K562 (cell line): ENCODE measurements around the gene ANKRD27. TPM values are rescaled to one million over a fixed set of nuclear protein-coding genes. Genes with fewer than 3 reads are reported as not detected.

Experiments
- BRCA1 ChIP-seq, 2 experiments: fragments of 450-650 bp in 1 of 2; sonication (generic) in 1 of 2; formaldehyde crosslinking in 1 of 2; IDR thresholded peaks; 2 replicates each; pipeline versions ENCODE4 v1.5.0 to v1.6.1; 2017 to 2020; ENCODE audit warnings: mild to moderate bottlenecking in 1 of 2, missing genetic modification reagents in 1 of 2
- CEBPB ChIP-seq: fragments of 450-650 bp; IDR thresholded peaks from 2 replicates; pipeline ENCODE4 v1.6.1; 2016; ENCODE audit warnings: missing genetic modification characterization, missing compliant biosample characterization
- CREB1 ChIP-seq, 2 experiments: sonication (generic) in 1 of 2; formaldehyde crosslinking in 1 of 2; IDR thresholded peaks; 2 replicates each; pipeline versions ENCODE4 v1.6.1 to v1.8.0; 2012 to 2022; ENCODE audit warnings: inconsistent platforms in 1 of 2, mild to moderate bottlenecking in 1 of 2, missing genetic modification reagents in 1 of 2, moderate library complexity in 1 of 2
- E2F3 ChIP-seq: fragments of 250-450 bp; sonication (Bioruptor Pico); IDR thresholded peaks from 2 replicates; pipeline ENCODE4 v1.4.0; 2020; ENCODE audit warnings: mild to moderate bottlenecking
- ERF ChIP-seq: fragments of 450-650 bp; formaldehyde crosslinking; IDR thresholded peaks from 2 replicates; pipeline ENCODE4 v1.4.0; 2020; ENCODE audit warnings: mild to moderate bottlenecking, mixed read lengths
- GMEB1 ChIP-seq: fragments of 250-450 bp; sonication (Bioruptor Pico); IDR thresholded peaks from 2 replicates; pipeline ENCODE4 v1.4.0; 2020; ENCODE audit warnings: mild to moderate bottlenecking
- IRF2 ChIP-seq: sonication (generic); formaldehyde crosslinking; IDR thresholded peaks from 2 replicates; pipeline ENCODE4 v1.8.1; 2022; ENCODE audit warnings: mild to moderate bottlenecking, missing genetic modification reagents
- MXI1 ChIP-seq: IDR thresholded peaks from 2 replicates; pipeline ENCODE4 v1.6.1; 2011; ENCODE audit warnings: low read depth, mild to moderate bottlenecking, improper control_type of control experiment, low read length
- MYC ChIP-seq, 2 experiments: fragments of 250-450 bp in 1 of 2; sonication (Bioruptor Pico) in 1 of 2; IDR thresholded peaks; 2 replicates each; pipeline versions ENCODE4 v1.5.1 to v1.6.1; 2012 to 2021; ENCODE audit warnings: low read depth in 2 of 2, borderline replicate concordance in 1 of 2, improper control_type of control experiment in 1 of 2, low read length in 1 of 2, mild to moderate bottlenecking in 1 of 2, moderate library complexity in 1 of 2
- NR3C1 ChIP-seq: sonication (generic); formaldehyde crosslinking; IDR thresholded peaks from 2 replicates; pipeline ENCODE4 v1.8.1; 2022; ENCODE audit warnings: missing genetic modification reagents
- RBFOX2 ChIP-seq: fragments of 200-400 bp; formaldehyde crosslinking; IDR thresholded peaks from 2 replicates; pipeline ENCODE4 v1.6.1; 2017; ENCODE audit warnings: low read depth, mild to moderate bottlenecking, low read length, moderate library complexity
- RERE ChIP-seq: sonication (generic); formaldehyde crosslinking; IDR thresholded peaks from 2 replicates; pipeline ENCODE4 v1.8.0; 2023; ENCODE audit warnings: missing genetic modification reagents, mild to moderate bottlenecking, borderline replicate concordance
- SAP30 ChIP-seq: fragments of 200-600 bp; sonication (generic); IDR thresholded peaks from 2 replicates; pipeline ENCODE4 v1.6.1; 2012; ENCODE audit warnings: borderline replicate concordance, low read depth, mild to moderate bottlenecking, moderate library complexity, low read length, control low read depth, inconsistent platforms; ENCODE audit not compliant: insufficient read depth, poor library complexity, severe bottlenecking
- SMAD4 ChIP-seq: fragments of 250-450 bp; sonication (Bioruptor Pico); conservative IDR thresholded peaks from 2 replicates; pipeline ENCODE4 v1.8.0; 2021; ENCODE audit warnings: inconsistent platforms, mild to moderate bottlenecking, moderate library complexity
- TEAD4 ChIP-seq, 2 experiments: sonication (generic) in 1 of 2; formaldehyde crosslinking in 1 of 2; IDR thresholded peaks; 2 replicates each; pipeline versions ENCODE4 v1.6.1 to v1.8.0; 2012 to 2022; ENCODE audit warnings: borderline replicate concordance in 1 of 2, inconsistent platforms in 1 of 2, low read length in 1 of 2, mild to moderate bottlenecking in 1 of 2, missing genetic modification reagents in 1 of 2
- TOE1 ChIP-seq, 2 experiments: fragments of 450-650 bp in 1 of 2; sonication (generic) in 1 of 2; formaldehyde crosslinking in 1 of 2; IDR thresholded peaks; 2 replicates each; pipeline versions ENCODE4 v1.7.1 to v1.8.0; 2016 to 2022; ENCODE audit warnings: borderline replicate concordance in 2 of 2, mild to moderate bottlenecking in 2 of 2, antibody characterized with exemption in 1 of 2, inconsistent platforms in 1 of 2, low read depth in 1 of 2, missing genetic modification reagents in 1 of 2, moderate library complexity in 1 of 2
- ZFPM2 ChIP-seq: fragments of 250-450 bp; sonication (Bioruptor Pico); IDR thresholded peaks from 2 replicates; pipeline ENCODE4 v1.5.1; 2022; ENCODE audit warnings: mild to moderate bottlenecking
- ZNF75A ChIP-seq: fragments of 450-650 bp; formaldehyde crosslinking; IDR thresholded peaks from 2 replicates; pipeline ENCODE4 v1.4.0; 2020; ENCODE audit warnings: mild to moderate bottlenecking
- polyA plus RNA-seq, 8 experiments: library from polyadenylated mRNA; depleted of rRNA in 4 of 8; stranded (reverse) in 5 of 8; unstranded in 3 of 8; fragments of >200 nt; fragmentation: Nextera tagmentation in 2 of 8; fragmentation: Illumina TruSeq in 1 of 8; extraction: Ambion mirVana in 2 of 8; extraction: Trizol in 1 of 8; gene quantifications; 2 replicates each; pipeline versions ENCODE4 v1.2.1 to v1.2.3, GENCODE V29; 2011 to 2014; ENCODE audit warnings: inconsistent platforms in 1 of 8, missing spikeins in 1 of 8
- total RNA-seq, 7 experiments: library from RNA; depleted of rRNA in 6 of 7; stranded (reverse); fragments of >200 nt in 6 of 7; fragmentation: Illumina TruSeq in 2 of 7; extraction: Trizol in 2 of 7; gene quantifications; 2 replicates each; pipeline versions ENCODE4 v1.2.1 to v1.2.3, GENCODE V29; 2011 to 2021; ENCODE audit warnings: low replicate concordance in 1 of 7

Gene ANKRD27
- total and polyA plus RNA-seq, 9 of the 15 experiments (the other 6 are each of a cell fraction or from before 2014, with no cell fraction given): 5.3 to 71.3 (median 54.2) TPM

GRCh38 chr19:32691952-32692726 is 17.2 kb upstream of the ANKRD27 start (continued):
- TF ChIP-seq MXI1 (no peak), GMEB1 (CRISPR knock-in tag) (no peak), E2F3 (CRISPR knock-in tag) (0 out of 2 replicates have a peak, but pooled peaks have one; percentile 30), ZFPM2 (CRISPR knock-in tag) (no peak), ZNF75A (CRISPR knock-in tag) (no peak), SAP30 (peak; percentile 27), CEBPB (tag) (no peak), ERF (CRISPR knock-in tag) (peak; percentile 35; the same call in 1 of the 2 replicates), BRCA1 (IDR thresholded peaks at IDR 0.05) (no peak), BRCA1 (CRISPR knock-in tag; IDR thresholded peaks at IDR 0.05) (peak; percentile 86; the same call in 1 of the 2 replicates), CREB1 (IDR thresholded peaks at IDR 0.05) (peak; percentile 84), CREB1 (CRISPR knock-in tag; IDR thresholded peaks at IDR 0.05) (peak; percentile 65; the same call in 1 of the 2 replicates), MYC (IDR thresholded peaks at IDR 0.05; ENCODE audit: low read depth, low read length) (peak; percentile 59), MYC (CRISPR knock-in tag; IDR thresholded peaks at IDR 0.05; ENCODE audit: borderline replicate concordance, low read depth) (no peak), NR3C1 (peak; percentile 90), SMAD4 (0 out of 2 replicates have a peak, but pooled peaks have one; percentile 52), TOE1 (IDR thresholded peaks at IDR 0.05; ENCODE audit: borderline replicate concordance) (no peak), TOE1 (CRISPR knock-in tag; IDR thresholded peaks at IDR 0.05; ENCODE audit: borderline replicate concordance, low read depth) (0 out of 2 replicates have a peak, but pooled peaks have one; percentile 68), RBFOX2 (peak; percentile 96), RERE (CRISPR knock-in tag) (no peak), TEAD4 (IDR thresholded peaks at IDR 0.05; ENCODE audit: low read length) (no peak), TEAD4 (CRISPR knock-in tag; IDR thresholded peaks at IDR 0.05; ENCODE audit: borderline replicate concordance) (peak; percentile 88; the same call in 1 of the 2 replicates), IRF2 (CRISPR knock-in tag) (peak; percentile 84; the same call in 1 of the 2 replicates)
